Activated CD8-positive, alpha-beta T cell treated with anti-CD3 and anti-CD28 coated beads for 36 hours (primary cell): ENCODE data around the gene YES1. TPM values are rescaled to one million over a fixed set of nuclear protein-coding genes. Genes with fewer than 3 reads are reported as not detected.
"Not testable (repeated sequence)": the region's sequence is repeated elsewhere in the genome, so short reads cannot be mapped to it uniquely, and the experiment has no call there.

Experiments
- ATAC-seq: fragments of 200-7000 bp; cut with Tn5 transposase; one replicate; pipeline ENCODE4 v1.10.0; 2021; ENCODE audit warnings: mild to moderate bottlenecking, moderate library complexity
- CTCF ChIA-PET: fragments of 350-600 bp; sonication (Branson Sonifier 250); formaldehyde crosslinking; loops from one replicate; lab custom pipeline; 2021; ENCODE audit warnings: antibody characterized with exemption; lab: Charles Lee
- POLR2A ChIA-PET: fragments of 350-600 bp; sonication (Branson Sonifier 250); formaldehyde crosslinking; loops from one replicate; lab custom pipeline; 2021; ENCODE audit warnings: antibody characterized with exemption; lab: Charles Lee
- DNase-seq: peaks from one replicate; pipeline ENCODE4 v3.0.0-alpha.2; 2020
- H3K27ac Mint-ChIP-seq: one replicate; pipeline ENCODE4 v1.8.0; 2021; ENCODE audit warnings: mild to moderate bottlenecking, mixed read lengths
- H3K27me3 Mint-ChIP-seq: one replicate; pipeline ENCODE4 v1.8.0; 2021; ENCODE audit warnings: mixed read lengths
- H3K36me3 Mint-ChIP-seq: one replicate; pipeline ENCODE4 v1.8.0; 2021; ENCODE audit warnings: low read depth, mixed read lengths
- H3K4me1 Mint-ChIP-seq: one replicate; pipeline ENCODE4 v1.8.0; 2021; ENCODE audit warnings: low read depth, mixed read lengths
- H3K4me3 Mint-ChIP-seq: one replicate; pipeline ENCODE4 v1.8.0; 2021; ENCODE audit warnings: mild to moderate bottlenecking, moderate library complexity, mixed read lengths
- H3K9me3 Mint-ChIP-seq: one replicate; pipeline ENCODE4 v1.8.0; 2021; ENCODE audit warnings: mixed read lengths
- intact Hi-C: fragments of 100-400 bp; cut with micrococcal nuclease; formaldehyde crosslinking; loops from one replicate; pipeline ENCODE4 v1.10.0; 2022
- total RNA-seq, 2 experiments: library from RNA; stranded (reverse); gene quantifications; one replicate each; pipeline ENCODE4 v1.2.3, GENCODE V29; 2021
- TF ChIP-seq, protein P1 (sequence below): fragments of 200-600 bp; IDR thresholded peaks from one replicate; pipeline ENCODE4 v1.8.0; 2022; ENCODE audit warnings: antibody characterized with exemption, mild to moderate bottlenecking

The YES1 gene
- total RNA-seq, 2 experiments from 2014 or later, result 38.8 to 40.0 TPM

- Mint-ChIP-seq H3K36me3 (peaks cover 19% of the 10 kb centered on the region), H3K27me3 (no peaks in the 10 kb centered on the region), H3K9me3 (no peaks in the 10 kb centered on the region), H3K27ac (no peak overlapping the region), H3K4me1 (peaks cover 69% of the 10 kb centered on the region), H3K4me3 (no peak overlapping the region)
- intact Hi-C loops, result no loop called here
- TF ChIP-seq, protein P1, sequence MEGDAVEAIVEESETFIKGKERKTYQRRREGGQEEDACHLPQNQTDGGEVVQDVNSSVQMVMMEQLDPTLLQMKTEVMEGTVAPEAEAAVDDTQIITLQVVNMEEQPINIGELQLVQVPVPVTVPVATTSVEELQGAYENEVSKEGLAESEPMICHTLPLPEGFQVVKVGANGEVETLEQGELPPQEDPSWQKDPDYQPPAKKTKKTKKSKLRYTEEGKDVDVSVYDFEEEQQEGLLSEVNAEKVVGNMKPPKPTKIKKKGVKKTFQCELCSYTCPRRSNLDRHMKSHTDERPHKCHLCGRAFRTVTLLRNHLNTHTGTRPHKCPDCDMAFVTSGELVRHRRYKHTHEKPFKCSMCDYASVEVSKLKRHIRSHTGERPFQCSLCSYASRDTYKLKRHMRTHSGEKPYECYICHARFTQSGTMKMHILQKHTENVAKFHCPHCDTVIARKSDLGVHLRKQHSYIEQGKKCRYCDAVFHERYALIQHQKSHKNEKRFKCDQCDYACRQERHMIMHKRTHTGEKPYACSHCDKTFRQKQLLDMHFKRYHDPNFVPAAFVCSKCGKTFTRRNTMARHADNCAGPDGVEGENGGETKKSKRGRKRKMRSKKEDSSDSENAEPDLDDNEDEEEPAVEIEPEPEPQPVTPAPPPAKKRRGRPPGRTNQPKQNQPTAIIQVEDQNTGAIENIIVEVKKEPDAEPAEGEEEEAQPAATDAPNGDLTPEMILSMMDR, result no peak
- no peak for DNase-seq
- CTCF ChIA-PET, result interaction anchor here (1.0 to 2.0 kb wide), 6 partner anchors 14 to 87 kb away, joined by 3 to 7 read pairs (median 6); partner anchors contain the start of gene ENOSF1
- POLR2A ChIA-PET, result interaction anchor here (0.9 to 2.0 kb wide), 4 partner anchors 17 to 115 kb away, joined by 3 to 5 read pairs (median 3); no protein-coding TSS in a partner anchor
- no peak for ATAC-seq
These were observed 12.1 kb downstream of the YES1 start for GRCh38 chr18:799943-800342.

- Mint-ChIP-seq H3K4me1 (peaks cover 56% of the 10 kb centered on the region), H3K36me3 (peaks cover 20% of the 10 kb centered on the region)
- ChIA-PET CTCF (interaction anchor here (1.5 kb wide), 1 partner anchor 35 kb away, joined by 5 read pairs; no protein-coding TSS in a partner anchor), POLR2A (interaction anchor here (1.3 kb wide), 1 partner anchor 12 kb away, joined by 3 read pairs; no protein-coding TSS in a partner anchor)
- ATAC-seq, DNase-seq, H3K9me3 Mint-ChIP-seq, H3K27ac Mint-ChIP-seq, H3K27me3 Mint-ChIP-seq, intact Hi-C loops, H3K4me3 Mint-ChIP-seq: not testable (repeated sequence)
These were observed 16.7 kb downstream of the YES1 start for GRCh38 chr18:795383-795782.

DNA sequence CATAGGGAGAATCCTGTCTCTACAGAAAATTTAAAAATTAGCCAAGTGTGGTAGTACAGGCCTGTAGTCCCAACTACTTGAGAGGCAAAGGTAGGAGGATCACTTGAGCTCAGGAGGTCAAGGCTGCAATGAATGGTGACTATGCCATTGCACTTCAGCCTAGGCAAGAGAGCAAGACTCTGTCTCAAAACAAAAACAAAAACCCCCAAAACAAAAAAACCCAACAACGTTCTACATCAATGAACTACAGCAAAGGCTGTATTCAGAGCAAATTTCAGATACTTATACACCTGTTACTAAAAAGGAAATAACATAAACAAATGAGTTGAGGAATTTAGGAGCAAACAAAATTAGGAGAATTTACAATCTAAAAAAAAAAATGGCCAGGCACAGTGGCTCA is 22.6 kb downstream of the YES1 start:
- ATAC-seq (no peak), DNase-seq (no peak)
- ChIA-PET POLR2A (interaction anchor here (1.0 kb wide), 1 partner anchor 9 kb away, joined by 5 read pairs; no protein-coding TSS in a partner anchor), CTCF (no interaction called here)
- TF ChIP-seq, protein P1, result no peak
- no peak overlapping the region for H3K4me3 Mint-ChIP-seq
- no peaks in the 10 kb centered on the region for H3K27me3 Mint-ChIP-seq
- intact Hi-C loops, result no loop called here
- H3K4me1 Mint-ChIP-seq, result peaks cover 41% of the 10 kb centered on the region
- no peak overlapping the region for H3K27ac Mint-ChIP-seq
- H3K9me3 Mint-ChIP-seq, result peaks cover 1% of the 10 kb centered on the region
- H3K36me3 Mint-ChIP-seq, result peaks cover 3% of the 10 kb centered on the region

GRCh38 chr18:785242-785641 is 26.8 kb downstream of the YES1 start:
- DNase-seq, result no peak
- TF ChIP-seq, protein P1, result no peak
- Mint-ChIP-seq H3K9me3 (no peaks in the 10 kb centered on the region), H3K4me1 (peaks cover 52% of the 10 kb centered on the region), H3K4me3 (no peak overlapping the region), H3K27me3 (no peaks in the 10 kb centered on the region), H3K36me3 (no peaks in the 10 kb centered on the region), H3K27ac (no peak overlapping the region)
- intact Hi-C loops, result no loop called here
- POLR2A ChIA-PET, result no interaction called here
- CTCF ChIA-PET, result interaction anchor here (0.5 to 1.6 kb wide), 4 partner anchors 13 to 54 kb away, joined by 3 to 9 read pairs (median 3); no protein-coding TSS in a partner anchor
- ATAC-seq, result no peak

GRCh38 chr18:784470-785172 is 27.4 kb downstream of the YES1 start:
- intact Hi-C loops, result no loop called here
- ATAC-seq, result no peak
- ChIA-PET POLR2A (no interaction called here), CTCF (interaction anchor here (0.9 to 1.6 kb wide), 6 partner anchors 14 to 54 kb away, joined by 3 to 13 read pairs (median 4); no protein-coding TSS in a partner anchor)
- H3K27ac Mint-ChIP-seq, result no peak overlapping the region
- no peaks in the 10 kb centered on the region for H3K36me3 Mint-ChIP-seq
- H3K27me3 Mint-ChIP-seq, result no peaks in the 10 kb centered on the region
- no peak overlapping the region for H3K4me3 Mint-ChIP-seq
- no peaks in the 10 kb centered on the region for H3K9me3 Mint-ChIP-seq
- no peak for DNase-seq
- TF ChIP-seq, protein P1, result no peak
- H3K4me1 Mint-ChIP-seq, result peaks cover 54% of the 10 kb centered on the region
